Retina (tissue), 1 donor: ENCODE results near the gene CHIC2.

Source experiments
- DNase-seq: peaks from one replicate; pipeline ENCODE4 v3.0.0-alpha.2; 2016

Gene CHIC2

DNA sequence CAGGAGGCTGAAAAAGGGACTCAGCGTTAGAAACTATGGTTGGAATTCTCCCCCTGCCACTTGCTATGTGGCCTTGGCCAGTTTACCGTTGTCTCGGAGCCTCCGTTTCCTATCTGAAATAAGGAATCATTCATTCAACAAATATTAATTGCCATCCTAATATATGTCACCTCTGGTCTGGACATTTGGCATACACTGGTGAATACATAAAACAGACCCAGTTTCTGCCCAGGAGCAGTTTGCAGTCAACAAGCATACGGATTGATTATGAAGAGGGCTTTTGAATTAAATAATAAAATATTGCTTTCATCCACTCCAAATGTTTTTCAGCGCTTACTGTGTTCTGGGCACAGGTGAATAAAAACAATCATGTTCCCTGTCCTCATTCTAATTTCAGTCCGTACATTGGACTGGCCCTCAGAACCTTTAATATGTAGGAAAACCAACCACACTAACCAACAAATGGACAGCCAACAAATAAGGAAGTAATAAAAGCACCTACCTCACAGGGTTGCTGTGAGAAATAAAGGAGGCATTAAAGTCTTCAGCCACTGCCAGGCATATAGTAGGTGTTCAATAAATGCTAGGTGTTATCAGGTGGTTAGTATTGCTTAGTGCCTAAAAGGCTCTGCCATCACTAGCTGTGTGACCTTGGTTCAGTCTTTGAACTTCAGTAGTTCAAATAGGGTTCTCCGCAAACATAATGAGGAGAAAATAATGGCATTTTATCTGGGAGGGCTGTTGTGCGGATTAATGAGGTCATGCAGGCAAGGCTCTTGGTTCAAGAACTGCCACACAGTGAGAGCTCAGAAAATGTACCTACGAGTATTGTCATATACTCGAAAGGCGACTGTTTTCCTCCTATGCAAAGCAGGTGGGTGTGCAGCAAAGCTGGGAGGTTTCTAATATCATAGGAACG is 28.3 kb upstream of the CHIC2 start:
- DNase-seq, result no peak

DNA sequence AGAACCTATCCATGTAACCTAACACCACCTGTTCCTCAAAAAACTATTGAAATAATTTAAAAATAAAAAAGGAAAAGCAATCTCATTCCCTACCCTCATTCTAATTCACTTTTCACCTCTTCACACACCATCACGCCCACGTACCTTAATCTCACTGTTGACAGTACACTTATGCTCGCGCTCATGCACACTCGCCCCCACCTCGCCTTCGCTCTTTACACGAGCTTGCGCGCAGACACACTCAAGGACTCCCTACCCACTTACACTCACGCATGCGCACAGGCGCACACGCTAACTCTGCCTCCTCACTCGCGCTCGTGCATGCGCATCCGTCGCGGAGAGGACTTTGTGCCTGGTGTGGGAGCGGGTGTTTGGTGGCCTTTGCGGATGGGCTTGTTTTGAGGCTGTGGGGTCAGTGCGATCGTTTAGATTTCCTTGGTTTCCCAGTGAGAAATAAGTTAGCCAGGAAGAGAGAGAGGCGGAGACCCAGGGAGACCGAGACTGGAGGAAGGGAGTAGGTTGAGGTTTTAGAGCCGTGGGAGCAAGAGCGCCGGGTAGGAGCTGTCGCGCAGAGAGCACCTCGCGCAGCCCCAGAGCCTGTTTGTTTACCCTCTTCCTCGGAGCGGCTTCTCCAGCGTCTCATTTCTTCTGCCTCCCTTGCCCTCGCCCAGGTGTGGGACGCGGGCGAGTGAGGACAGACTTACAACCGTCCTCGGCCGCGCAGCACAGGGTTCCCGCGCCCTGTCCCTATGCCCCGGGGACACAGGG is 27.4 kb upstream of the CHIC2 start:
- DNase-seq, result peak; percentile 85

DNA sequence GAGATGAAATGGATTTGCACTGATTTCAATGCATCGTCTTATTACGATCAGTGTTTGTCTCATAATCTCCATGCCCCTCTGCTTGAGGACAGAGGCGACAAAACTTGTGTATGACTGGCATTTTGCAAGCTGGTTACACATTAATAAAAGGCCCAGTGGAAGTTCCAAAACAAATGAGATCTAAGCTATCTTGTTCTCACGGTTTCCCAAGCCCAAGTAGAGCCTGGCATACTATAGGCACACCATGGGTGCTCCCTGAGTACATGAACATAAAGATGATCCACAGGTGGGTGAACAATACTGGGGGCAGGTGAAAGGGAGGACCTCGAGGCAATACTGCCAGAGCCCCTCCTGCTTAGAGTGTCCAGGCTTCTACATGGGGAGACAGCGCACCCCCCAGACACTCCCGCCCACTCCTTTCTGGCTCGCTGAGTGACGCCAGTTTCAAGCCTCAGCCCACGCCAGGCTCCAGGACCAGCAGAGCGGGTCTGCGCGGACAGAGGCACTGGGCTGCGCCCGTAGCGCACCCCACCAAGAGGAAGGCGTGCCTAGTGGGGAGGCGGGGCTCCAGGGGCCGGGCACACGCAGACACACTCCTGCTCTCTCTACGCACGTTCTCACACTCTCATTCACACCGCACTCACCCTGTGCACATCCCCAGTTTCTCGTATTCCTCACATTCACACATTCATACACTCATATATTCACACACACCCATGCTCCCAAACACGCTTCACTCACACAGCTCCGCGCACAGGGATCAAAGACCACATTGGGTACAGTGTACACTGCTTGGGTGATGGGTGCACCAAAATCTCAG is 26.6 kb upstream of the CHIC2 start:
- peak; percentile 53 for DNase-seq

GRCh38 chr4:54090404-54090803 is 26.0 kb upstream of the CHIC2 start:
- DNase-seq, result no peak

DNA sequence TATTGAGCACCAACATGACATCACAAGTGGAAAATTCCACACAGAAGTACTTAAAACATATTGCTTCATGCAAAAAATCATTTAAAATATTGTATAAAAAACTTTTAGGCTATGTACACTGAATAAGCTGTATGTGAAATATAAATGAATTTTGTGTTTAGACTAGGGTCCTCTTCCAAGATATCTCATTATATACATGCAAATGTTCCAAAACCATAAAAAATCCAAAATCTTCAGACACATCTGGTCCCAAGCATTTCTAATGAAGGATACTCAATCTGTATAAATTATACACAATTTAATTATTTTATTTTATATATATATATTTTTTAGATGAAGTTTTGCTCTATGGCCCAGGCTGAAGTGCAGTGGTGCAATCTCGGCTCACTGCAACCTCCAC is 25.5 kb upstream of the CHIC2 start:
- no peak for DNase-seq

DNA sequence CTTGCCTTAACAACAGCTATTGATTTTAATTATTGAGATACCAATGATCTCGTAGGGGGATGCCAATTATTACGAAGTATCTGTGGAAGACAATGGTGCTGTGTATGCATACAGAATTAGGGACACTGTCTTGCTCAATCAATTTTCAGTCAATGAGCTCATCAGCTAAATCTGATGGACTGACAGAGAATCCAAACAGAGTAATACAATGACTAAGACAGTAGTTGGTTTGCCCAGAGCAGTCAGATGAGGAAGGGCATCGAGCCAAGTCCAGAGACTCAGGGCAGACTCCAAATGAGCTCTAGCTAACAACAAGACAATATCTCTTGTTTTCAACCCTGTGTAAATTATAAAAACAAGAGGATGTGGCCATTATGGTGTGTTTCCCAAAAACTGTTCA is 20.9 kb upstream of the CHIC2 start:
- no peak for DNase-seq

- no peak for DNase-seq
These were observed 17.8 kb upstream of the CHIC2 start for GRCh38 chr4:54082168-54082567.

- no peak for DNase-seq
These were observed 13.4 kb upstream of the CHIC2 start for GRCh38 chr4:54077812-54078211.

- no peak for DNase-seq
These were observed 12.3 kb upstream of the CHIC2 start for GRCh38 chr4:54076673-54077072.

GRCh38 chr4:54074381-54074780 is 10.0 kb upstream of the CHIC2 start:
- DNase-seq, result no peak

DNA sequence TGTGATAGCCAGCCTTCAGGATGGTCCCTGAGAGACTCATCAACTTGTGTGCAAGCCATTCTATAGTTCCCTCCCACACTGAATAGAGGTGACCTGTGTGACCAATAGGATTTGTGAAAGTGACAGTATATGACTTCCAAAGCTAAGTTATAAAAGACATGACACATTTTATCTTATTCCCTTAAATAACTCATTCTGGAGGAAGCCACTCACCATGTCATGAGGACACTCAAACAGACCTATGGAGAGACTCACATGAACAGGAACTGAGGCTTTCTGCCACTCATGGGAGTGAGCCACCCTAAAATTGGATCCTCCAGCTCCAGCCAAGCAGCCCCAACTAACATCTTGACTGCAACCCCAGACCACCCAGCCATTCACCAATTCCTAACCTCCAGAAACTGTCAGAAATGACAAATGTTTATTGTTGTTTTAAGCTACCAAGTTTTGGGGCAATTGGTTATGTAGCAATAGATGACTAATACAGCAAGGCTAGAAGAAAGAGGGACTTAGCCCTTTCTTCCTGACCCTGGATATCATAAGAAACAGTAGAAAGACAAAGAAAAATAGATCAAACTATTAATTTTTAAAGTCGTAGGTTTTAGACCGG is 9.0 kb upstream of the CHIC2 start:
- no peak for DNase-seq

- no peak for DNase-seq
These were observed 2.8 kb upstream of the CHIC2 start for GRCh38 chr4:54067166-54067565.

GRCh38 chr4:54066718-54067129 is 2.3 kb upstream of the CHIC2 start:
- DNase-seq, result no peak

GRCh38 chr4:54066088-54066415 is 1.6 kb upstream of the CHIC2 start:
- no peak for DNase-seq

DNA sequence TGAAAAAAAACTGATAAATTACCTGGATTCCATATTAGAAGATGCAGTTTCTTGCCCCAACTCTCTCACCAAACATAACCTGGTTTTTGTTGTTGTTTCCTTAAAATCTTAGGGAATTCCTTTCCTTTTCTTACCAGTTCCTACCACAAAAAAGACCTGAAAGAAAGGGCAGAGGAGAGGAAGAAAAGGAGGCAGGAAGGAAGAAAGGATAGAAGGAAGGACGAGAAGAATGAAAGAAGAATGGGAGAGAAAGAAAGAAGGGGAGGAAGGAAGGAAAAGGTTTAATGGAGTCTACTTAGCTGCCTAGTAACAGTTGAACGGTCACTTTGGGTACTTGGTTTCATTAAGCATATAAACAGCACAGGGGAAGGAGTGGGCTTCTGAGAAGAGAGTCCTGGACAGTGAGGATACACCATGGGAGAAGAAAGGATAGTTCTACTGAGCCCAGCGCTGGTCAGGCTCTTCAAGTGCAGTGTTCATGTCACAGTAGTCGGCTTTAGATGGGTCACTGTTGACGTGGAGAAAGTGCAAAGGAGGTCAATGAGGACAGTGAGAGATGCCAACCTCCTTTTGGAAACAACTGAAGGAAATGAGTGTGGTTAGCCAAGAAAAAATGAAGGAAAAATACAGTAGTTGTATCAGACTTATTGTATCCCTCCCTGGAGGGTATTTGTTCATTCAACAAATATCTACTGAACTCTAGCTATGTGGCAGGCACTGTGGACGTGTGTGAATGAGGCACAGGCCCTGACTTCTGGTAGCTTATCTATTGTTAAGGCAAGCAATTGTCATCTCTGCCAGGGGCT is 1.1 kb upstream of the CHIC2 start:
- DNase-seq, result no peak

GRCh38 chr4:54063737-54064316 is 578 bp downstream of the CHIC2 start:
- DNase-seq, result no peak

- DNase-seq, result no peak
These were observed 1.2 kb downstream of the CHIC2 start for GRCh38 chr4:54063229-54063628.

DNA sequence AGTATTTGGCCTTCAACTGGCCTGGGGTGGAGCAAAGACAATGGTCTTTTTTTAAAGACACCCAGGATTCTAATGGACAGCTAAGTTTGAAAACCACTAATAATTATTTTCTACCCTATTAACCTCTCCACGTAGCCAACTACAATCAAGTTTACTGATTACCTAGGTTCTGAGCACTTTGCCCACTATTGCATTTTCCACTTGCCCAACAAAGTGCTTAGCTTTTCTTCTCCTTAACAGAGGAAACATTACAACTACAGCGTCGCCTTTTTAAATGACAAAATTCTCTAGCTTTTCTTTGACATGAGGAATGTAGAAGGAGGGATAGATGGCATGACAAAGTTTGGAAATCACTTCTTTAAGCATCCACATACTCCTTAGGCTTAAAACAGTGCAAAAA is 2.0 kb downstream of the CHIC2 start:
- DNase-seq, result no peak

GRCh38 chr4:54061873-54062272 is 2.5 kb downstream of the CHIC2 start:
- no peak for DNase-seq

DNA sequence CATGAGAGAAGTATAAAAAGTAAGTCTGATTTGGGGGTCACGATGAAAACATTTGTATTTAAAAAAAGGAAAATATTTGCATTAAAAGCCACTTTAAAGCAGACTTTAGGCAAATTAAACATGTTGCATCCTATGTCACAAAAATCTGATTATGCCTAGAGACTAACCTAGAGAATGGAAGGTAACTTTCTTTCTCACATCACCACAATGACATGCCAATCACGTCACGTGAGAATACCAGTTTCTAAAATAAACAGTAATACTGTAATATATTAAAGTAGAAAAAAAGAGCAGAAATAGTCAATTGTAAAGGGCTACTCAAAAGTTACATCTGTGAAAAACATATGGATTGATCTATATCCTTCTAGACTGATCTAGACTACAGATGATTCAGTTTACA is 3.3 kb downstream of the CHIC2 start:
- no peak for DNase-seq

DNA sequence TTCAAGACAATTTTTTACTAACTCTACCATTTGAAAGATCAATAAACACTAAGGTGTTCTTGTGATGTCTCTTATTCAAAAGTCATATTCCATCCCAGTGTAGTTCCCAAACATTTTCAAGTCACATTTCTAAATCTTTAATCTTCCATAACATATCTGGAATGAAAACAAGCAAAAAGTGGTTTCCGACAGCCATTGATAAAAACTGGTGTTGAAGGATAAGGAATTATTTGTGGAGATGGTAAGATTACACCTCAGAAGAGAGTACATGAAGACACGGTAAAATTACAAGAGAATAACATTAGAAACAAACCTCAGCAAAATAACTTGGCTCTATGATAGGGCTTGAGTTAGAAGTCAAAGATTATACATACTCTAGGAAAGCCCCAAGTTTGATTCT is 4.3 kb downstream of the CHIC2 start:
- no peak for DNase-seq

- no peak for DNase-seq
These were observed 6.2 kb downstream of the CHIC2 start for GRCh38 chr4:54058171-54058570.
